Neuronal stem cell (in vitro differentiated cells): ENCODE results near the gene EXOC6.

Experiments used
- DNase-seq: peaks from one replicate; pipeline ENCODE4 v3.0.0-alpha.2; 2013; ENCODE audit warnings: low spot score
- H2AFZ ChIP-seq: one replicate; pipeline ENCODE4 v1.6.1; 2013; ENCODE audit warnings: mild to moderate bottlenecking, low read length, inconsistent platforms
- H2AK5ac ChIP-seq: 2 replicates; pipeline ENCODE4 v1.6.1; 2013; ENCODE audit warnings: low read depth, mild to moderate bottlenecking, inconsistent platforms, low read length, moderate library complexity, mixed read lengths
- H2BK120ac ChIP-seq: 2 replicates; pipeline ENCODE4 v1.6.1; 2013; ENCODE audit warnings: low read depth, mild to moderate bottlenecking, inconsistent platforms, low read length, moderate library complexity, mixed read lengths
- H2BK12ac ChIP-seq: one replicate; pipeline ENCODE4 v1.6.1; 2013; ENCODE audit warnings: low read length, inconsistent platforms
- H2BK15ac ChIP-seq: 2 replicates; pipeline ENCODE4 v1.6.1; 2013; ENCODE audit warnings: mild to moderate bottlenecking, low read length, inconsistent platforms, mixed read lengths
- H2BK5ac ChIP-seq: one replicate; pipeline ENCODE4 v1.6.1; 2013; ENCODE audit warnings: inconsistent platforms, mild to moderate bottlenecking, low read length, moderate library complexity
- H3K14ac ChIP-seq: one replicate; pipeline ENCODE4 v1.6.1; 2013; ENCODE audit warnings: low read length, inconsistent platforms
- H3K18ac ChIP-seq: 2 replicates; pipeline ENCODE4 v1.6.1; 2013; ENCODE audit warnings: low read length, inconsistent platforms
- H3K23ac ChIP-seq: 2 replicates; pipeline ENCODE4 v1.6.1; 2013; ENCODE audit warnings: low read depth, mild to moderate bottlenecking, mixed read lengths, low read length, inconsistent platforms; ENCODE audit not compliant: poor library complexity
- H3K27ac ChIP-seq: replicated peaks from 3 replicates; pipeline ENCODE4 v1.5.1; 2013; ENCODE audit warnings: low read length, inconsistent platforms
- H3K27me3 ChIP-seq, 3 experiments: 2 replicates each; pipeline ENCODE4 v1.6.1; 2013; ENCODE audit warnings: low read length in 3 of 3, mild to moderate bottlenecking in 2 of 3, inconsistent platforms in 1 of 3, low read depth in 1 of 3, mixed read lengths in 1 of 3, moderate library complexity in 1 of 3; ENCODE audit not compliant: control insufficient read depth in 3 of 3, insufficient read depth in 3 of 3
- H3K36me3 ChIP-seq, 2 donors: replicated peaks in 1 of 2; 2 replicates each; pipeline ENCODE4 v1.6.1; 2013; ENCODE audit warnings: low read length in 2 of 2; ENCODE audit not compliant: control insufficient read depth in 2 of 2, insufficient read depth in 2 of 2
- H3K4ac ChIP-seq: 2 replicates; pipeline ENCODE4 v1.6.1; 2013; ENCODE audit warnings: inconsistent platforms, mild to moderate bottlenecking, low read length, moderate library complexity
- H3K4me1 ChIP-seq, 2 donors: 1 replicate in 1 of 2; 2 replicates in 1 of 2; pipeline ENCODE4 v1.6.1; 2013; ENCODE audit warnings: low read length in 2 of 2, low read depth in 1 of 2; ENCODE audit not compliant: control insufficient read depth in 2 of 2, insufficient read depth in 1 of 2
- H3K4me2 ChIP-seq: one replicate; pipeline ENCODE4 v1.6.1; 2013; ENCODE audit warnings: mild to moderate bottlenecking, low read length, inconsistent platforms; ENCODE audit not compliant: insufficient read depth, poor library complexity, severe bottlenecking
- H3K4me3 ChIP-seq, 2 donors: 2 replicates each; pipeline ENCODE4 v1.5.1; 2013; ENCODE audit warnings: low read length in 2 of 2, mild to moderate bottlenecking in 2 of 2, inconsistent platforms in 1 of 2, moderate library complexity in 1 of 2
- H3K79me1 ChIP-seq: one replicate; pipeline ENCODE4 v1.6.1; 2013; ENCODE audit warnings: low read depth, mild to moderate bottlenecking, inconsistent platforms, low read length, moderate library complexity
- H3K9ac ChIP-seq: one replicate; pipeline ENCODE4 v1.6.1; 2013; ENCODE audit warnings: mild to moderate bottlenecking, low read depth, low read length, inconsistent platforms; ENCODE audit not compliant: poor library complexity
- H3K9me3 ChIP-seq, 2 donors: replicated peaks in 1 of 2; 2 replicates each; pipeline versions ENCODE3 to v1.6.1; 2013; ENCODE audit warnings: low read length in 2 of 2, mild to moderate bottlenecking in 2 of 2, inconsistent platforms in 1 of 2, low read depth in 1 of 2, mixed read lengths in 1 of 2, moderate library complexity in 1 of 2; ENCODE audit not compliant: control insufficient read depth in 2 of 2, insufficient read depth in 1 of 2
- H4K8ac ChIP-seq: one replicate; pipeline ENCODE4 v1.6.1; 2013; ENCODE audit warnings: low read depth, mild to moderate bottlenecking, inconsistent platforms, low read length, moderate library complexity
- H4K91ac ChIP-seq: one replicate; pipeline ENCODE4 v1.6.1; 2013; ENCODE audit warnings: low read length, low read depth, mild to moderate bottlenecking, inconsistent platforms; ENCODE audit not compliant: poor library complexity
- WGBS, 2 donors: extraction: QIAGEN DNeasy Blood & Tissue Kit; methylation state at CpG; one replicate each; pipeline ENCODE4 v1.1.7; 2013; ENCODE audit warnings: missing lambda C conversion rate in 2 of 2, mixed read lengths in 1 of 2; ENCODE audit not compliant: insufficient read length in 2 of 2, insufficient replicate concordance in 1 of 2; ENCODE audit errors: extremely low coverage in 2 of 2; 5-methylcytosine and 5-hydroxymethylcytosine counted together

The EXOC6 gene

GRCh38 chr10:92844746-92845145 is 3.6 kb upstream of the EXOC6 start:
- Histone ChIP-seq H2BK120ac (no peak overlapping the region), H3K4me3 (no peak overlapping the region), H3K14ac (no peak overlapping the region), H2AK5ac (no peak overlapping the region), H2BK5ac (no peak overlapping the region), H3K36me3 (no peaks in the 10 kb centered on the region), H3K27me3 (no peaks in the 10 kb centered on the region), H4K91ac (no peak overlapping the region), H3K79me1 (peaks cover 2% of the 10 kb centered on the region), H3K4ac (no peak overlapping the region), H3K4me2 (no peak overlapping the region), H3K4me1 (peaks cover 2 to 3% of the 10 kb centered on the region in 2 donors), H3K27ac (no peak overlapping the region), H2AFZ (no peak overlapping the region), H3K9me3 (peaks cover 0 to 6% of the 10 kb centered on the region in 2 donors), H3K18ac (no peak overlapping the region), H2BK15ac (no peak overlapping the region), H3K23ac (no peak overlapping the region), H4K8ac (no peak overlapping the region), H2BK12ac (no peak overlapping the region), H3K9ac (no peak overlapping the region)
- no peak for DNase-seq
- no CpG with 5 or more reads among the region's 3 CpGs for WGBS, 2 donors

GRCh38 chr10:92845921-92846320 is 2.4 kb upstream of the EXOC6 start:
- Histone ChIP-seq H4K91ac (no peak overlapping the region), H3K4me1 (peaks cover 2 to 8% of the 10 kb centered on the region in 2 donors), H3K36me3 (no peaks in the 10 kb centered on the region), H2AFZ (no peak overlapping the region), H3K27ac (no peak overlapping the region), H2BK5ac (no peak overlapping the region), H3K9ac (no peak overlapping the region), H3K18ac (no peak overlapping the region), H3K79me1 (peaks cover 2% of the 10 kb centered on the region), H2BK12ac (no peak overlapping the region), H3K27me3 (no peaks in the 10 kb centered on the region), H3K9me3 (peaks cover 0 to 6% of the 10 kb centered on the region in 2 donors), H2BK15ac (no peak overlapping the region), H2AK5ac (no peak overlapping the region), H2BK120ac (no peak overlapping the region), H3K4me3 (no peak overlapping the region), H3K4me2 (no peak overlapping the region), H4K8ac (no peak overlapping the region), H3K14ac (no peak overlapping the region), H3K4ac (no peak overlapping the region), H3K23ac (no peak overlapping the region)
- WGBS, 2 donors = no CpG with 5 or more reads among the region's 4 CpGs
- DNase-seq = no peak

GRCh38 chr10:92846344-92846743 is 2.0 kb upstream of the EXOC6 start:
- no peak overlapping the region for H3K14ac ChIP-seq
- no peak overlapping the region for H3K27ac ChIP-seq
- H2BK120ac ChIP-seq = no peak overlapping the region
- no peak overlapping the region for H2AFZ ChIP-seq
- no CpG with 5 or more reads among the region's 3 CpGs for WGBS, 2 donors
- no peak overlapping the region for H2BK12ac ChIP-seq
- no peak overlapping the region for H3K23ac ChIP-seq
- no peak overlapping the region for H3K4me3 ChIP-seq
- H3K9ac ChIP-seq = no peak overlapping the region
- H3K4me1 ChIP-seq = peaks cover 2 to 8% of the 10 kb centered on the region in 2 donors
- H4K91ac ChIP-seq = no peak overlapping the region
- H2BK15ac ChIP-seq = no peak overlapping the region
- no peak overlapping the region for H4K8ac ChIP-seq
- DNase-seq = no peak
- H3K4ac ChIP-seq = no peak overlapping the region
- H3K4me2 ChIP-seq = no peak overlapping the region
- H2BK5ac ChIP-seq = no peak overlapping the region
- no peak overlapping the region for H2AK5ac ChIP-seq
- no peaks in the 10 kb centered on the region for H3K27me3 ChIP-seq
- H3K9me3 ChIP-seq = peaks cover 0 to 6% of the 10 kb centered on the region in 2 donors
- H3K36me3 ChIP-seq = no peaks in the 10 kb centered on the region
- H3K79me1 ChIP-seq = peaks cover 2% of the 10 kb centered on the region
- no peak overlapping the region for H3K18ac ChIP-seq

- no peaks in the 10 kb centered on the region for H3K27me3 ChIP-seq
- H4K8ac ChIP-seq = no peak overlapping the region
- no peak overlapping the region for H2BK5ac ChIP-seq
- no peak overlapping the region for H3K27ac ChIP-seq
- no peak overlapping the region for H3K9ac ChIP-seq
- H2AK5ac ChIP-seq = no peak overlapping the region
- no peak overlapping the region for H3K4me2 ChIP-seq
- H2BK12ac ChIP-seq = no peak overlapping the region
- no peak overlapping the region for H3K4me3 ChIP-seq
- no peak overlapping the region for H3K23ac ChIP-seq
- peaks cover 2% of the 10 kb centered on the region for H3K79me1 ChIP-seq
- no peak overlapping the region for H3K4ac ChIP-seq
- H3K14ac ChIP-seq = no peak overlapping the region
- no peak overlapping the region for H4K91ac ChIP-seq
- H3K36me3 ChIP-seq = no peaks in the 10 kb centered on the region
- DNase-seq = no peak
- H2AFZ ChIP-seq = no peak overlapping the region
- no CpG with 5 or more reads among the region's 2 CpGs for WGBS, 2 donors
- H3K9me3 ChIP-seq = peaks cover 0 to 10% of the 10 kb centered on the region in 2 donors
- no peak overlapping the region for H3K18ac ChIP-seq
- no peak overlapping the region for H2BK15ac ChIP-seq
- peaks cover 2 to 8% of the 10 kb centered on the region in 2 donors for H3K4me1 ChIP-seq
- H2BK120ac ChIP-seq = no peak overlapping the region
These were observed 1.5 kb upstream of the EXOC6 start for GRCh38 chr10:92846854-92847201.
